ENCODE measurements around the gene SULF2. TPM values are rescaled to one million over a fixed set of nuclear protein-coding genes. Genes with fewer than 3 reads are reported as not detected.

SULF2 gene
- total RNA-seq, 1 donor from 2014 or later, result 1.3 TPM

DNA sequence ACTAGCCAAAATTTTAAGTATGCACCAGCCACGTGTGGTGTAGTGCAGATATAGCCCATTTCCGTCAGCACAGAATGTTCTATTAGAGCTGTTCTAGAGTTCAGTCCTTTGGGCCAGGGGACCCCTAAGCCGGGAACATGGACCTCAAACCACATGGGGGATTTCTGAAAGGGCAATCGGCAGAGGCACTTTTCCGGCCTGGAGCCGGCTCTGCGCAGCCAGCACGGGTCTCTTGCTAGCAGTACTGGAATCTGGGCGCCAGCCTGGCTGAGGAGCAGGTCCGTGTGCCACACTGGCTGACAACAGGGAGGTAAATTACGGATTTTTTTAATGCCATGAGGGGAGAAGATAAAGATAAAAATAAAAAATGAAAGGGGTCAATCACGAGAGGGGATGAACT lies 120.5 kb downstream of the SULF2 start:
- Mint-ChIP-seq H3K27ac (no peak overlapping the region), H3K9me3 (no peaks in the 10 kb centered on the region), H3K4me1 (peaks cover 6% of the 10 kb centered on the region), H3K27me3 (no peaks in the 10 kb centered on the region), H3K36me3 (ENCODE audit: low read depth) (peaks cover 13% of the 10 kb centered on the region), H3K4me3 (no peak overlapping the region)
- no peak for DNase-seq
- intact Hi-C loops (cut with micrococcal nuclease), result no loop called here

DNA sequence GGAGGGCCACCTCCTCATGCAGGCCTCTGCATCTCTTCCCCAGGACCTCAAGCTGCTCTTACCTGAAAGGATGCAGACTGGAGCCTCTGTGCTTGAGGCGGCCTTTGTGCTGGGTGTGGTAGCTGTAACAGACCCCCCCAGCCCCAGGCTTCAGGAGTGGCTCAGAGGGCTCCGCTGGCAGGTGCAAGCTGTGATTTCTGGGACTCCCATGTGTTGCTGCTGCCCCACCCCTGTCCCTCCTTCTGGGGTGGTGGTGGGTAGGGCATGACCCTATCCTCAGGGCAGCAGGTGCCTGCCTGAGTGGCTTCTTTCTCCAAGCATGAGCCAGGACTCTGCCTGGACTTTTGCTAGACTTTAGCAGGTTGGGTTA lies 121.2 kb downstream of the SULF2 start:
- Mint-ChIP-seq H3K27me3 (no peaks in the 10 kb centered on the region), H3K9me3 (no peaks in the 10 kb centered on the region), H3K36me3 (ENCODE audit: low read depth) (peaks cover 15% of the 10 kb centered on the region), H3K27ac (no peak overlapping the region), H3K4me1 (peaks cover 8% of the 10 kb centered on the region), H3K4me3 (no peak overlapping the region)
- DNase-seq, result no peak
- intact Hi-C loops (cut with micrococcal nuclease), result no loop called here

- Mint-ChIP-seq H3K9me3 (no peaks in the 10 kb centered on the region), H3K27ac (peak overlapping the region; percentile 11), H3K27me3 (no peaks in the 10 kb centered on the region), H3K36me3 (ENCODE audit: low read depth) (peaks cover 15% of the 10 kb centered on the region), H3K4me3 (no peak overlapping the region), H3K4me1 (peaks cover 8% of the 10 kb centered on the region)
- intact Hi-C loops (cut with micrococcal nuclease), result no loop called here
- peak; percentile 93 for DNase-seq
Observed at GRCh38 chr20:47663354-47664067, 121.8 kb downstream of the SULF2 start.

DNA sequence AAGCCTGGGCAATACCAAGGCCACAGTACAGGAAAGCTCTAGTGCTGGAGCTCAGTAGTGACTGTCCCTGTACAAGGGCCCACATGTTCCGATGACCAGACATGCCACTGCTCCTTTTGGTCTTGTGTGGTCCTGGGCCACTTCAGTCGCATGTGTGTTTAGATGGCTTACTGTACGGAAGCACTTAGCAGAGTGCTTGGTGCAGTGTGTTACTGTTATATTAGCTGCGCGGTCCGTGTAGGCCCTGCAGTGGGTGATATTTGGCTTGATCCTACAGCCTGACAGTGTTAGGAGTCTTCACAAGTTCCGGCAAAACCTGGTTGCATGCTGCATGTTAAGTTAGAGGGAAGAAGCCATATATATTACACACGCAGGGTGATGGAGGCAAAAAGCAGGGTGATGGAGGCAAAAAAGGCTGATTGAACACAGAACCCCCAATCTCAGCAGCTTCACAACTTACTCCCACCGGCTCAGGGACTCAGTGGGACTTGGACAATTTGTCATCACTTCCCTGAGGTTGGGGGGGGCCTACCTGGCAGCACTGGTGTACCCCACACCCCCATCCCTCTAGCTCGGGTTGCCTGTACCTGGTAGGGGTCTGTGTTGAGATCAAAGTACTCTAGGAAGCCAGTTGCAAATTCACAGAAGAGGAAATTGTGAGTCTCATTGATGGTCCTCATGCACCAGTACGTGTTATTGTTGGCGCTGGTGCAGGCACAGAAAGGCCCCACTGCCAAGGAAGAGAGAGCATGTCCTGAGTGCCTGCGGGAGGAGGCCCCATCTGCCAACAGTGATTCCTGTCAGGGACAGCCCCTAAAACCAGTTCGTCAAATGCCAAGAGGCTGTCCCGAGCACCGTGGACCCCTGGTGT lies 122.6 kb downstream of the SULF2 start:
- peaks cover 22% of the 10 kb centered on the region for H3K36me3 Mint-ChIP-seq (ENCODE audit: low read depth)
- no peak overlapping the region for H3K4me3 Mint-ChIP-seq
- no peak for DNase-seq
- H3K27ac Mint-ChIP-seq, result no peak overlapping the region
- H3K9me3 Mint-ChIP-seq, result no peaks in the 10 kb centered on the region
- no peaks in the 10 kb centered on the region for H3K27me3 Mint-ChIP-seq
- H3K4me1 Mint-ChIP-seq, result peaks cover 8% of the 10 kb centered on the region
- intact Hi-C loops (cut with micrococcal nuclease), result no loop called here

DNA sequence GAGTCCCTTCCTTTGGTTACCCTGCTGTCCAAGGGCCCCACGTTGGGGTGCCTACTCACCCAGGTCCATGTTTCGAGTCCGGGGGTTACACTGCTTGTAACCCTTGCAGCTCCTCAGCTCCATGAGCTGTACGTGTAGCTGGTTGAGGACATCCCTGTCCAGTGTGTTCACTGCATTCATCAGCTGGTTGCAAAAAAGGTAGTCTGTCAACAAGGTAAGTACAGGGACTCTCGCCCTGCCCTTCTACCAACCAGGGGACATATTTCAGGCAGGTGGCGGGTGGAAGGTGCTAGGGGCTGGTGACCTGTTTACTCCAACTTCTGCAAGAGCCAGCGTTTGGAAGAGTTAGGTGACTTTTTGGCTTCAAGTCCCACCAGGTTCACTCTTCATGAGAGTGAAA lies 123.6 kb downstream of the SULF2 start:
- Mint-ChIP-seq H3K27ac (peak overlapping the region; percentile 25), H3K4me3 (no peak overlapping the region), H3K9me3 (no peaks in the 10 kb centered on the region), H3K4me1 (peaks cover 8% of the 10 kb centered on the region), H3K27me3 (no peaks in the 10 kb centered on the region), H3K36me3 (ENCODE audit: low read depth) (peaks cover 29% of the 10 kb centered on the region)
- intact Hi-C loops (cut with micrococcal nuclease), result no loop called here
- no peak for DNase-seq

DNA sequence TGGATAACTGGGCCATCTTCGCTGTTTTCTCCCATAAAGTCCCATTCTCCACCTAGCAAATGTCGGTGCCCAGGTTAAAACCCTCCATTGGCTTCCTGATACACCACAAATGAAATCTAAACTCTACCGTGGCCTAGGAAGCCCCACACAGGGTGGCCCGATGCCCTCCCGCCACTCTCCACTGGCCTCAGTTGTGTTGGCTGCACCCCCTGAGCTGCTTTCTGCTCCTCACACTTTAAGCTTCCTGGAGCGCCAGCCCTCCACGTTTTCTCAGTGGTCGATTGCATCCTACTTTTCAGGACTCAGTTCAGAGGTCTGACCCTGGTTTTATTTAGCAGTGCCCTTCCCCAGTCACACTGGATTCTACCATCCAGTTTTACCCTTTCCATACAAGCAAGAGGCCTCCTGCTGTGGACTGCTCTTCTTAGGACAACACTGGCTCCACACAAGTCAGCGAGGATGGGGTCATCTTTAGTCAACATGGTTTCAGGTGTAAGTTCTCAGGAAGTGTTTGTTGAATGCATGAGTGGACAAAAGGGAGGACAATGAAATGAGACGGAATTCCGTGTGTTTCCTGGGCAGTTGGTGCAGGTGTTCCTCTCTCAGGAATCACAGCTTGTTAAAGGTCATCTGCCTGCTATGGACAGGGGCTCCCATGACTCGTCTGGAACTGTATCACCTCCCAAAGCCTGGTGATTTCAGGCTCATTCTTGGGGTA lies 124.1 kb downstream of the SULF2 start:
- Mint-ChIP-seq H3K36me3 (ENCODE audit: low read depth) (peaks cover 31% of the 10 kb centered on the region), H3K4me3 (no peak overlapping the region), H3K27me3 (no peaks in the 10 kb centered on the region), H3K9me3 (no peaks in the 10 kb centered on the region), H3K27ac (peak overlapping the region; percentile 25), H3K4me1 (peaks cover 8% of the 10 kb centered on the region)
- no peak for DNase-seq
- intact Hi-C loops (cut with micrococcal nuclease), result no loop called here

DNA sequence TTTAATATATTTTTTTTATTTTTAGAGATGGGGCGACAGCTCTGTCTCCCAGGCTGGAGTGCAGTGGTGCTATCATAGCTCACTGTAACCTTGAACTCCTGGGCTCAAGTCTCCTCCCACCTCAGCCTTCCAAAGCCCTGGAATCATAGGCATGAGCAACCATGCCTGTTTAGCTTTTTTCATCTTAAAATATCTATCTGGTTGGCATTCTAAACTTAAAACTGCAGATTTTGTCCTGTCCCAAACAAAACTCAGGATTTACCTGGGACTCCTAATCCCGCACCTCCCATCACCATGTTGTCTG lies 124.7 kb downstream of the SULF2 start:
- no peak overlapping the region for H3K27ac Mint-ChIP-seq
- intact Hi-C loops (cut with micrococcal nuclease), result no loop called here
- H3K9me3 Mint-ChIP-seq, result no peaks in the 10 kb centered on the region
- no peak overlapping the region for H3K4me3 Mint-ChIP-seq
- peaks cover 8% of the 10 kb centered on the region for H3K4me1 Mint-ChIP-seq
- no peak for DNase-seq
- H3K36me3 Mint-ChIP-seq (ENCODE audit: low read depth), result peaks cover 30% of the 10 kb centered on the region
- no peaks in the 10 kb centered on the region for H3K27me3 Mint-ChIP-seq

GRCh38 chr20:47659904-47660601 lies 125.2 kb downstream of the SULF2 start:
- no peak overlapping the region for H3K4me3 Mint-ChIP-seq
- H3K27ac Mint-ChIP-seq, result peak overlapping the region; percentile 64
- peaks cover 8% of the 10 kb centered on the region for H3K4me1 Mint-ChIP-seq
- intact Hi-C loops (cut with micrococcal nuclease), result no loop called here
- peaks cover 35% of the 10 kb centered on the region for H3K36me3 Mint-ChIP-seq (ENCODE audit: low read depth)
- H3K27me3 Mint-ChIP-seq, result no peaks in the 10 kb centered on the region
- no peak for DNase-seq
- H3K9me3 Mint-ChIP-seq, result no peaks in the 10 kb centered on the region

DNA sequence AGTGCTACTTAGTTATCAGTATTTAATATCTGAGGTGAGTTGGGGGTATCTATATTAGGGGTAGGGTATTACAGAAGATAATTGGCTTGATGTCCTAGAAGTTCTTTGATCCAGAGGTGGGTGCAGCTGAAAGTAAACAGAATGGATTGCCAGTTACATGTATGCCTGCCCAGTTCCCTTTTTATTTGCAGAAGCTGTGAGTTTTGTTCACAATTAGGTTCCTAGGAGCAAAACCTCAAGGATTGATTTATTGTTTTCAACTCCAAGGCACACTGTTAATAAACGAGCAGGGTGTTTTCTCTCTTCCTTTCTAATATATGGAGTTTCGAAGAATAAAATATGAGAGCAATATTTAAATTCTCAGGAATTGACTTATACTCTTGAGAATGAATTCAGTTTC lies 129.0 kb downstream of the SULF2 start:
- peaks cover 6% of the 10 kb centered on the region for H3K4me1 Mint-ChIP-seq
- H3K4me3 Mint-ChIP-seq, result no peak overlapping the region
- no peaks in the 10 kb centered on the region for H3K9me3 Mint-ChIP-seq
- no peak for DNase-seq
- intact Hi-C loops (cut with micrococcal nuclease), result no loop called here
- no peak overlapping the region for H3K27ac Mint-ChIP-seq
- peaks cover 54% of the 10 kb centered on the region for H3K36me3 Mint-ChIP-seq (ENCODE audit: low read depth)
- no peaks in the 10 kb centered on the region for H3K27me3 Mint-ChIP-seq

DNA sequence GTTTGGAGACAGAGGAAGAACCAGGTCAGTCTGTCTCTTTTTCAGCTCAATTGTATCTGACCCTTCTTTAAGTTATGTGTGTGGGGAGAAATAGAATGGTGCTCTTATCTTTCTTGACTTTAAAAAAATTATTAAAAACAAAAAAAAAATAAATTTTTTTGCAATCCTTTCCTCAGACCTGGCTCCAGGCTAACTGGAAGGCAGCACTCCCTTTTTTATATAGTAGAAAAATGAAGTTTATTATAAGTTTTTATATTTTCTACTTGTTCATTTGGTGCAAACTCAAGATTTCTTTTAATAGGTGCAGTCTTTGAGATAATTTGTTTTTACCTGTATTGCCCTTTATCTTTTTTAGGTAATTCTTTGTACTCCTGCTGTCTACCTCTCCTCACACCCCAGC lies 129.6 kb downstream of the SULF2 start:
- no peaks in the 10 kb centered on the region for H3K27me3 Mint-ChIP-seq
- no peak for DNase-seq
- H3K36me3 Mint-ChIP-seq (ENCODE audit: low read depth), result peaks cover 55% of the 10 kb centered on the region
- H3K9me3 Mint-ChIP-seq, result no peaks in the 10 kb centered on the region
- peaks cover 6% of the 10 kb centered on the region for H3K4me1 Mint-ChIP-seq
- H3K27ac Mint-ChIP-seq, result no peak overlapping the region
- intact Hi-C loops (cut with micrococcal nuclease), result no loop called here
- H3K4me3 Mint-ChIP-seq, result no peak overlapping the region

DNA sequence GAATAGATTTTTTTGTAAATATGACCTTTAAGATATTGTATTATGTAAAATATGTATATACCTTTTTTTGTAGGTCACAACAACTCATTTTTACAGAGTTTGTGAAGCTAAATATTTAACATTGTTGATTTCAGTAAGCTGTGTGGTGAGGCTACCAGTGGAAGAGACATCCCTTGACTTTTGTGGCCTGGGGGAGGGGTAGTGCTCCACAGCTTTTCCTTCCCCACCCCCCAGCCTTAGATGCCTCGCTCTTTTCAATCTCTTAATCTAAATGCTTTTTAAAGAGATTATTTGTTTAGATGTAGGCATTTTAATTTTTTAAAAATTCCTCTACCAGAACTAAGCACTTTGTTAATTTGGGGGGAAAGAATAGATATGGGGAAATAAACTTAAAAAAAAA lies 130.9 kb downstream of the SULF2 start:
- peaks cover 59% of the 10 kb centered on the region for H3K36me3 Mint-ChIP-seq (ENCODE audit: low read depth)
- no peak overlapping the region for H3K27ac Mint-ChIP-seq
- H3K4me3 Mint-ChIP-seq, result no peak overlapping the region
- intact Hi-C loops (cut with micrococcal nuclease), result no loop called here
- no peaks in the 10 kb centered on the region for H3K9me3 Mint-ChIP-seq
- H3K27me3 Mint-ChIP-seq, result no peaks in the 10 kb centered on the region
- H3K4me1 Mint-ChIP-seq, result peaks cover 5% of the 10 kb centered on the region
- DNase-seq, result no peak

GRCh38 chr20:47653869-47654268 lies 131.4 kb downstream of the SULF2 start:
- peaks cover 4% of the 10 kb centered on the region for H3K4me1 Mint-ChIP-seq
- no peaks in the 10 kb centered on the region for H3K9me3 Mint-ChIP-seq
- no peak for DNase-seq
- no peaks in the 10 kb centered on the region for H3K27me3 Mint-ChIP-seq
- intact Hi-C loops (cut with micrococcal nuclease), result no loop called here
- H3K4me3 Mint-ChIP-seq, result no peak overlapping the region
- H3K27ac Mint-ChIP-seq, result no peak overlapping the region
- peaks cover 62% of the 10 kb centered on the region for H3K36me3 Mint-ChIP-seq (ENCODE audit: low read depth)

DNA sequence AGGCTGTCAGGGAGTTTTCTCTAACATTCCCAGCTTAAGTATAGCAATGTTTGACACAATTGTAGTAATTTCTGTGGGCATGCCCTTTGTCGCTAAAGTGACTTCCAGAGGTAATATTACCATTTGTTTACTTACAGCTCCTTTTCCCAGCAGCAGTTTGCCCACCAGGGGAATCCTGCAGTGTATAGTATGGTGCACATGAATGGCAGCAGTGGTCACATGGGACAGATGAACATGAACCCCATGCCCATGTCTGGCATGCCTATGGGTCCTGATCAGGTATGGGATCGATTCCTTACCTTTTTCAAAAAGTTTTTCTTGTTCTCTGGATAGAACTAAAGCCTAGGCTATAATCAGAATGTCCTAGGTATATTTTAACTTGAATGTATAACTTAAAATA lies 132.5 kb downstream of the SULF2 start:
- no peaks in the 10 kb centered on the region for H3K27me3 Mint-ChIP-seq
- no peaks in the 10 kb centered on the region for H3K9me3 Mint-ChIP-seq
- intact Hi-C loops (cut with micrococcal nuclease), result no loop called here
- H3K4me1 Mint-ChIP-seq, result peaks cover 4% of the 10 kb centered on the region
- no peak overlapping the region for H3K4me3 Mint-ChIP-seq
- H3K27ac Mint-ChIP-seq, result no peak overlapping the region
- no peak for DNase-seq
- peaks cover 63% of the 10 kb centered on the region for H3K36me3 Mint-ChIP-seq (ENCODE audit: low read depth)

DNA sequence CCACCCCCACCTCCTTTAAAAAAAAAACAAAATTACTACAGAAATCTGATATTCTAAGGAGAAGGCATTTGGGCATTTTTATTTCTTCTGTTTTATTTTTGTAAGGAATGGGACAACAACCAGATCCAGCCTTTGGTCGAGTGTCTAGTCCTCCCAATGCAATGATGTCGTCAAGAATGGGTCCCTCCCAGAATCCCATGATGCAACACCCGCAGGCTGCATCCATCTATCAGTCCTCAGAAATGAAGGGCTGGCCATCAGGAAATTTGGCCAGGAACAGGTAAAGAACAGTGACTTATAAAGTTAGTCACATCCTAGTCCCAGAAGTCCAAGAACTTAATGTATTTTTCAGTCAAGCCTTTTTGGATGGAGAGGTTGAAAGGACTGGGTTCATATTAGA lies 133.0 kb downstream of the SULF2 start:
- Mint-ChIP-seq H3K4me1 (peaks cover 4% of the 10 kb centered on the region), H3K9me3 (no peaks in the 10 kb centered on the region), H3K27me3 (no peaks in the 10 kb centered on the region), H3K27ac (no peak overlapping the region), H3K36me3 (ENCODE audit: low read depth) (peaks cover 65% of the 10 kb centered on the region), H3K4me3 (no peak overlapping the region)
- intact Hi-C loops (cut with micrococcal nuclease), result no loop called here
- no peak for DNase-seq

All from activated CD4-positive, alpha-beta T cell treated with anti-CD3 and anti-CD28 coated beads, Interleukin-2, amount 10 ng/mL, durations not matched to agents 24 days and 14 days (primary cell).